Epithelial cell of esophagus (primary cell): ENCODE results near the gene KCNG4.
"Not testable (repeated sequence)": the region's sequence is repeated elsewhere in the genome, so short reads cannot be mapped to it uniquely, and the experiment has no call there.

Experiments
- DNase-seq: peaks from one replicate; pipeline ENCODE4 v3.0.0; 2010; ENCODE audit warnings: low read depth
- H3K4me3 ChIP-seq: 2 replicates; pipeline ENCODE4 v1.5.1; 2011; ENCODE audit warnings: mild to moderate bottlenecking, low read length, control low read depth
- TF ChIP-seq, protein P1 (sequence below): IDR thresholded peaks from 2 replicates; pipeline ENCODE4 v1.5.1; 2011; ENCODE audit warnings: low read depth, mild to moderate bottlenecking, low read length, control low read depth, inconsistent platforms; ENCODE audit not compliant: insufficient read depth; ENCODE audit errors: missing control alignments

Gene KCNG4

DNA sequence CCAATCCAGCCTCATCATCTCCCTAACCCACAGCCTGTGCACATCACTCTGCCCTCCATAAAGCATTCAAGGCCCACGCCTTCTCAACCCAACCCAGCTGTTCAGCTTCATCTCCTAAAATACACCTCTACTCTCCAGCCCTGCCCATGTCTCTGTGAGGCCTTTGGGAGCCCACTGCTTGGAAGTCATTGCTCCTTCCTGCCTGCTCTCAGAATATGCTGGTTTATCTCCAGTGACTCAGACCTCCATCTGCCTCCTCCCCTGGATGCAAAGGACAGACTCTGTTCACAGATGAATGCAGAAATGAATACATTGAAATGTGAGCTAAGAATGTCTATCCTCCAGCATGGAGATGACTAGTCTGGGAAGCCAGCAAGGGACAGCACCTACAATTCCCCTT lies 19.0 kb downstream of the KCNG4 start:
- no peak overlapping the region for H3K4me3 ChIP-seq
- TF ChIP-seq, protein P1, sequence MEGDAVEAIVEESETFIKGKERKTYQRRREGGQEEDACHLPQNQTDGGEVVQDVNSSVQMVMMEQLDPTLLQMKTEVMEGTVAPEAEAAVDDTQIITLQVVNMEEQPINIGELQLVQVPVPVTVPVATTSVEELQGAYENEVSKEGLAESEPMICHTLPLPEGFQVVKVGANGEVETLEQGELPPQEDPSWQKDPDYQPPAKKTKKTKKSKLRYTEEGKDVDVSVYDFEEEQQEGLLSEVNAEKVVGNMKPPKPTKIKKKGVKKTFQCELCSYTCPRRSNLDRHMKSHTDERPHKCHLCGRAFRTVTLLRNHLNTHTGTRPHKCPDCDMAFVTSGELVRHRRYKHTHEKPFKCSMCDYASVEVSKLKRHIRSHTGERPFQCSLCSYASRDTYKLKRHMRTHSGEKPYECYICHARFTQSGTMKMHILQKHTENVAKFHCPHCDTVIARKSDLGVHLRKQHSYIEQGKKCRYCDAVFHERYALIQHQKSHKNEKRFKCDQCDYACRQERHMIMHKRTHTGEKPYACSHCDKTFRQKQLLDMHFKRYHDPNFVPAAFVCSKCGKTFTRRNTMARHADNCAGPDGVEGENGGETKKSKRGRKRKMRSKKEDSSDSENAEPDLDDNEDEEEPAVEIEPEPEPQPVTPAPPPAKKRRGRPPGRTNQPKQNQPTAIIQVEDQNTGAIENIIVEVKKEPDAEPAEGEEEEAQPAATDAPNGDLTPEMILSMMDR, result no peak
- peak; percentile 15 for DNase-seq

DNA sequence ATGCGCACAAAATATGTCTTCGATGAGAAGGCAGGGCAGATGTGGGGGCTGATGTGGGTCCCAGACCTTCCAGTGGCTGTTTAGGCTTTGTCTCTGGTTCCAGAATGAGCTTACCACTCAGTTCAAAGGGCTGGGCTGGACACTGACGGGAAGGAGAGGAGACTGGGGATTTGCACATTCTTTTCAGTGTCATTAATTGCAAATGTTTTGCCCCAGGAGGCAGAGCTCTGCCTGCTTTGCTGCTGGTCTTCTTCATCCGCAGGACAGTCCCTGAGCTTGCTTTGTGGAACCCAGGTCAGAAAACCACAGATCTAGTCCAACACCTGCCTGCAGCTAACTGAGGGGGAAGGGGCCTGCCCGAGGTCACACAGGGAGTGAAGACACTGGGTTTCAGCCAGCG lies 20.9 kb downstream of the KCNG4 start:
- TF ChIP-seq, protein P1, result no peak
- H3K4me3 ChIP-seq, result no peak overlapping the region
- DNase-seq, result no peak

DNA sequence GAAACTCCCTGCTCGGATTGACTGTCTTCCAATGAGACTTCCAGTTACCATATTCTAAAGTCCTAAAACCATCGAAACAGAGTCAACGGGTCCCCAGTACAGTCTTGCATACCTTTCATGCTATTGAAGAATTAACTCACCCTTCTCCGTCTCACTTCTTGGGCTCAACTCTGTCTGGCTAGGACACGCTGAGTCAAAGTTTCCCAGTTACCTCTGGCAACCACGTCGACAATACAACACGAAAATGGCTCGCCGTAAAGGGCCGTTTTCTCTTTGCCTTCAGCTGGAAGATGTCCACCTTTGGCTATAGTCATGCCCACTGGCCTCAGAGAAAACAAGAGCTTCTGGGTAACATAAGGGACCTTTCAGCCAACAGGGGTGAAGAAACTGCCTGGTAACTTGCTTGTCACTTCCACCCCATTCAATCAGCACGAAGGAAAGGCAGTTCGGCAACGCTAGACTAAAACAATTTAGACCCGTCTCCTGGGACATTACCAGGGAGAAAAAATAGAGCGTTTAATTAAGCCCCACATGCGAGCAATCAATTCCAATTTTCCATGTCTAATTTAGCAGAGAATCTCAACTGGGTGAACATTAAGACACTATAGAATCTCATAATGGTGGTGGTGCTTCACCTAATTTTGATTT lies 21.5 kb downstream of the KCNG4 start:
- no peak for DNase-seq
- H3K4me3 ChIP-seq, result no peak overlapping the region
- TF ChIP-seq, protein P1, result no peak

DNA sequence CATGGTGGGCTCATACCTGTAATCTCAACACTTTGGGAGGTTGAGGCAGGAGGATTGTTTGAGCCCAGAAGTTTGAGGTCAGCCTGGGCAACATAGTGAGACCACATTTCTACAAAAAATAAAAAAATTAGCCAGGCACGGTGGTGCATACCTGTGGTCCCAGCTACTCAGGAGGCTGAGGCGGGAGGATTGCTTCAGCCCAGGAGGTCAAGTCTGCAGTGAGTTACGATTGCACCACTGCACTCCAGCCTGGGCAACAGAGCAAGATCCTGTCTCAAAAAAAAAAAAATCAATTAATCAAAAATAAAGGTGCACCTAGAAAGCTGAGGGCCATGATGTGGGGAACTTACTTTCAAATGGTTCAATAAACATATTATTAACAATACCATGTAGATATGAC lies 23.7 kb downstream of the KCNG4 start:
- not testable (repeated sequence) for H3K4me3 ChIP-seq, DNase-seq

DNA sequence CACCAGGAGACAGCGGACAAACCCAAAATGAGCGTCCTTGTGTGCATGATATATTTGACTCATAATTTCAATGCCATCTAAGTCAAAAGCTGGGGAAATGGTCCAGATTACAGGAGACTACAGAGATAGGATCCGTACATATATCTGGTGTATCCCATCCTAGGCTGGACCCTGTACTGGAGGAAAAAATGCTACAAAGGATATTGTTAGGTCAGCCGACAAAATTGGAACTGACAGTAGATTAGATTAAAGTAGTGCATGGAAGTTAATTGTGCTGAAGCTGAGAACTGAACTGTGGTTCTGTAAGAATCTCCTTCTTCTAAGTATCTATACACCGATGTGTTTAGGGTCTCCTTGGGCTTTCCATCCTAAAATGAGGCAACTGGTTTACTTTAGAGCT lies 24.3 kb downstream of the KCNG4 start:
- DNase-seq, result no peak
- no peak overlapping the region for H3K4me3 ChIP-seq
- TF ChIP-seq, protein P1, result no peak

DNA sequence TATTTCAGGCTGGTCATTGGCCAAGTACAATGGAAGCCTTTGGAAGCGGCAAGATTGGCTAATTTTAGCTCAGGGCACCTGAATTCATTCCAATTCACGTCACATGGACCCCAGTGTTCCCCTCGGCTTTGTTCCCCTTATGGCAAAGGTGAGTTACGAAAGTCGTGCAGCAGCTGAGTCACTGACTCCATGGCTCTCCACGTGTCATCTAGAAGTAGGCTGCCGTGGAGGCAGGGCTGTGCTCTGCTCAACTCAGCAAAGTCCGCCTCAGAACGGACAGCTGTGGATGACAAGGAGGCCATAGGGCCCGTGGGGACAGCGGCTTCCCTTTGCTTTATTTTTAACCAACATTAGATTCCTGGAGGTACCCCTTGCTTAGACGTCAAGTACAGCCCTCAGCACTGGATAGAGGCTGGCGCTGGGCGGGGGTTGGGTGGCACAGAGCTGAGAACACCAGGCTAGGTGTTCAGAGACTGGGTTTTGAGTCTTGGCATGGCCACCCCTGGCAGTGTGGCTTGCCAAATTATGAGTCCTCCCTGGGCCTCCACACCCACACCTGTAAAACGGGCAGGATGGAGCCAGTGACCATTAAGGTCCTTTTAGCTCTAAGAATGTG lies 25.3 kb downstream of the KCNG4 start:
- no peak overlapping the region for H3K4me3 ChIP-seq
- DNase-seq, result peak; percentile 33
- TF ChIP-seq, protein P1, result no peak

DNA sequence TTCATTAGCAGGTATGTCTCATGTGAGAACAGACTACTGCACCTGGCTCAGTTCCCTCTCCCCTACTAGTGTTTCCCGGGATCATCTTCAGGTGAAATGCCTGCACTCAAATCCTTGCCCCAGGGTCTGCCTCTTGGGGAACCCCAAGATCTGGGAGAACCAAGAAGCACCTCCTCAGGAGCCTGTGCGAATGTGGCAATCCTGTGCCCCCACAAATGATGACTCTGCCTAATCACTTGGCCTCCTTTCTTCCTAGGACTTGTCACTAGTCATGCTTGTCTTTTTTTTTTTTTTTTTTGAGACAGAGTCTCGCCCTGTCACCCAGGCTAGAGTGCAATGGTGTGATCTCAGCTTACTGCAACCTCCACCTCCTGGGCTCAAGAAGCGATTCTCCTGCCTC lies 27.2 kb downstream of the KCNG4 start:
- TF ChIP-seq, protein P1, result no peak
- no peak for DNase-seq
- no peak overlapping the region for H3K4me3 ChIP-seq
